ENCODE data around the gene SEC22C. TPM values are rescaled to one million over a fixed set of nuclear protein-coding genes. Genes with fewer than 3 reads are reported as not detected.

SEC22C gene
- total and polyA plus RNA-seq, 2 of the 13 experiments (the other 11 are each of a cell fraction or from before 2014, with no cell fraction given): 20.0 to 40.0 TPM

- POLR2A ChIA-PET: no interaction called here
- 61% methylated on average over 3 of the region's 4 CpGs for WGBS (ENCODE audit: low lambda C conversion rate)
Observed at GRCh38 chr3:42520906-42521305, 60.9 kb downstream of the SEC22C start.

More at GRCh38 chr3:42520906-42521305, 60.9 kb downstream of the SEC22C start:
- no peak for DNase-seq (ENCODE audit: low spot score)
- Histone ChIP-seq H3K9me3 (ENCODE audit: low read length) (no peaks in the 10 kb centered on the region), H3K4me2 (ENCODE audit: low read depth, low read length) (no peak overlapping the region), H3K4me3 (replicated peaks in 1 of 3; ENCODE audit: insufficient read depth in 1 of 3, low read depth in 2 of 3, low read length in 3 of 3) (no peak overlapping the region), H3K27ac (ENCODE audit: extremely low read length, insufficient read depth, low read length) (no peak overlapping the region), H4K20me1 (ENCODE audit: insufficient read depth, low read length) (no peaks in the 10 kb centered on the region), H3K36me3 (replicated peaks in 1 of 2; ENCODE audit: control insufficient read depth in 1 of 2, insufficient read depth in 2 of 2, low read length in 2 of 2) (no peaks in the 10 kb centered on the region), H3K79me2 (ENCODE audit: insufficient read depth, low read length) (no peaks in the 10 kb centered on the region), H3K4me1 (ENCODE audit: insufficient read depth, low read length) (peaks cover 22% of the 10 kb centered on the region), H3K27me3 (ENCODE audit: control insufficient read depth in 1 of 2, insufficient read depth in 2 of 2, low read length in 2 of 2) (peaks cover 0 to 4% of the 10 kb centered on the region in 2 experiments; a peak in 2 of 5 replicates), H3K9ac (ENCODE audit: insufficient read depth, low read depth, low read length) (no peak overlapping the region), H2AFZ (ENCODE audit: low read length) (no peak overlapping the region)
- intact Hi-C loops (cut with micrococcal nuclease; ENCODE audit: unreplicated experiment) (no loop called here), in situ Hi-C loops (cut with HindIII; ENCODE audit: extremely low pct_ligation_motif_present, low pct_unique_long_range_greater_than_20kb) (no loop called here)
- CTCF ChIA-PET (ENCODE audit: low intra/inter-chr PET ratio, low total read pairs): no interaction called here
- TF ChIP-seq, protein P1, sequence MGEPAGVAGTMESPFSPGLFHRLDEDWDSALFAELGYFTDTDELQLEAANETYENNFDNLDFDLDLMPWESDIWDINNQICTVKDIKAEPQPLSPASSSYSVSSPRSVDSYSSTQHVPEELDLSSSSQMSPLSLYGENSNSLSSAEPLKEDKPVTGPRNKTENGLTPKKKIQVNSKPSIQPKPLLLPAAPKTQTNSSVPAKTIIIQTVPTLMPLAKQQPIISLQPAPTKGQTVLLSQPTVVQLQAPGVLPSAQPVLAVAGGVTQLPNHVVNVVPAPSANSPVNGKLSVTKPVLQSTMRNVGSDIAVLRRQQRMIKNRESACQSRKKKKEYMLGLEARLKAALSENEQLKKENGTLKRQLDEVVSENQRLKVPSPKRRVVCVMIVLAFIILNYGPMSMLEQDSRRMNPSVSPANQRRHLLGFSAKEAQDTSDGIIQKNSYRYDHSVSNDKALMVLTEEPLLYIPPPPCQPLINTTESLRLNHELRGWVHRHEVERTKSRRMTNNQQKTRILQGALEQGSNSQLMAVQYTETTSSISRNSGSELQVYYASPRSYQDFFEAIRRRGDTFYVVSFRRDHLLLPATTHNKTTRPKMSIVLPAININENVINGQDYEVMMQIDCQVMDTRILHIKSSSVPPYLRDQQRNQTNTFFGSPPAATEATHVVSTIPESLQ (CRISPR knock-in tag; conservative IDR thresholded peaks at IDR 0.05): no peak
- TF ChIP-seq GPN1 (CRISPR knock-in tag; IDR thresholded peaks at IDR 0.05; ENCODE audit: borderline replicate concordance) (no peak), SMAD3 (CRISPR knock-in tag; IDR thresholded peaks at IDR 0.05) (no peak), PRMT3 (CRISPR knock-in tag; IDR thresholded peaks at IDR 0.05; ENCODE audit: borderline replicate concordance, low read depth) (no peak)
- TF ChIP-seq, protein P2, sequence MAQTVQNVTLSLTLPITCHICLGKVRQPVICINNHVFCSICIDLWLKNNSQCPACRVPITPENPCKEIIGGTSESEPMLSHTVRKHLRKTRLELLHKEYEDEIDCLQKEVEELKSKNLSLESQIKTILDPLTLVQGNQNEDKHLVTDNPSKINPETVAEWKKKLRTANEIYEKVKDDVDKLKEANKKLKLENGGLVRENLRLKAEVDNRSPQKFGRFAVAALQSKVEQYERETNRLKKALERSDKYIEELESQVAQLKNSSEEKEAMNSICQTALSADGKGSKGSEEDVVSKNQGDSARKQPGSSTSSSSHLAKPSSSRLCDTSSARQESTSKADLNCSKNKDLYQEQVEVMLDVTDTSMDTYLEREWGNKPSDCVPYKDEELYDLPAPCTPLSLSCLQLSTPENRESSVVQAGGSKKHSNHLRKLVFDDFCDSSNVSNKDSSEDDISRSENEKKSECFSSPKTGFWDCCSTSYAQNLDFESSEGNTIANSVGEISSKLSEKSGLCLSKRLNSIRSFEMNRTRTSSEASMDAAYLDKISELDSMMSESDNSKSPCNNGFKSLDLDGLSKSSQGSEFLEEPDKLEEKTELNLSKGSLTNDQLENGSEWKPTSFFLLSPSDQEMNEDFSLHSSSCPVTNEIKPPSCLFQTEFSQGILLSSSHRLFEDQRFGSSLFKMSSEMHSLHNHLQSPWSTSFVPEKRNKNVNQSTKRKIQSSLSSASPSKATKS (CRISPR knock-in tag; IDR thresholded peaks at IDR 0.05): no peak
- no TSS peak for BruUV-seq (replicated peaks)
- FAIRE-seq: no peak
- ATAC-seq: no peak

Data from HepG2 (cell line).